GM21515 (cell line): ENCODE measurements around the gene IKZF5.

ENCODE experiments used
- ATAC-seq: cut with Tn5 transposase; IDR thresholded peaks from one replicate; pipeline ENCODE4 v1.9.1; 2021; ENCODE audit not compliant: unreplicated experiment

The IKZF5 gene, protein sequence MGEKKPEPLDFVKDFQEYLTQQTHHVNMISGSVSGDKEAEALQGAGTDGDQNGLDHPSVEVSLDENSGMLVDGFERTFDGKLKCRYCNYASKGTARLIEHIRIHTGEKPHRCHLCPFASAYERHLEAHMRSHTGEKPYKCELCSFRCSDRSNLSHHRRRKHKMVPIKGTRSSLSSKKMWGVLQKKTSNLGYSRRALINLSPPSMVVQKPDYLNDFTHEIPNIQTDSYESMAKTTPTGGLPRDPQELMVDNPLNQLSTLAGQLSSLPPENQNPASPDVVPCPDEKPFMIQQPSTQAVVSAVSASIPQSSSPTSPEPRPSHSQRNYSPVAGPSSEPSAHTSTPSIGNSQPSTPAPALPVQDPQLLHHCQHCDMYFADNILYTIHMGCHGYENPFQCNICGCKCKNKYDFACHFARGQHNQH

GRCh38 chr10:123008355-123009104 lies at the start of gene IKZF5, which contains the start of gene ACADSB:
IKZF5 (minus strand) TSS chr10:123008795; CDS start chr10:122998625, 10,170 bp downstream.
ACADSB (plus strand) TSS chr10:123009006; CDS start chr10:123009030, 24 bp downstream.
- peak; percentile 81 for ATAC-seq

DNA sequence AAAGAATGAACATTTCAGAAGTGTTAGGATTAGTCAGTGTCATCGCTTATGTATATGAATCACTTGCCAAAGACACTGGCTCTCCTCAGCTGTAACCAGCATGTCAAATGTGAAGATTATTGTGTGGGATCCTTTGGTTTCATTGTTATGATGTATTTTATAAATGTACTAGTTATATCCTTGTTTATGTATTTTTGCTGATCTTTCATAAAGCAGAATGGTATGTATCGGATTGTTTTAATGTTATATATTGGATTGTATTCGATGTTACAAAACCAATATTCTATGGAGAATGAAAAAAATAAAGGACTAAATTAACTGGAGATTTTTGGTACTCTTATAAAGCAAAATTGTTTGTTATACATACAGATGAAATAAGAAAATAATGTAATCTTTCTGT lies 49.4 kb upstream of the IKZF5 start:
- ATAC-seq: no peak

DNA sequence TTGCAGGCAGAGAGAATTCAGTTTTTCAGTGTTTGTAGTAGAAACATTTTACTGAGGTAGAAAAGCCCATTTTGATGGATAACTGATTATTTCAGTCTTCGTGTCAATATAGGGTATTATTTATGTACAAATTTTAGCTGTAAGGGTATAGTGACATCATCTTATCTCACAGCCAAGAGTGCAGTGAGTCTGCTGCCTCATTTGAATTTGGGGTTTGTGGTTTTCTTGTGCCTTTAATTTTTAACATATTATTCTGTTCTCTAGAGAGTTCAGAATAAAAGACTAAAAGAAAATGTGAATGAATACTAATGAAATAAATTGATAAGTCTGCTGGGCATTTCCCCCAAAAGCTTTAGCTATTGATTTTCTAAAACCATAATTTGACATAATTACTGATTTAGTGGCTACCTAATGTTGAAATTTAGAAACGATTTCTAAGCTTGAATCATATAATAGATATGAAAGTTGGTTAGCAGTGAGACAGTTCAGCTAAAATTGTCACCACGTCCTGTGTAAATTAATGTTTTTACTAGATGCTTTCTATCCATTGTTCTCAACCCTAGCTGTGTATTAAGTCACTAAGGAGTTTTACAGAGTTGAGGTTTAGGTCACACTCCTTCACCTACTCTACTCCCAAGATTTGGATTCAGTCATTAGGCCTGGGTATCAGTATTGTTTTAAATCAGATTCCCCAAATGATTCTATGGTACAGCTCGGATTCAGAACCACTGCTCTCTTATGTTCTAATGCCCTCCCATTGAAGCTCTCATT lies 37.6 kb upstream of the IKZF5 start:
- no peak for ATAC-seq

- no peak for ATAC-seq
Measured at GRCh38 chr10:123044391-123044790, 35.8 kb upstream of the IKZF5 start.

- ATAC-seq: peak; percentile 79
Measured at GRCh38 chr10:123043409-123043925, 34.9 kb upstream of the IKZF5 start.

DNA sequence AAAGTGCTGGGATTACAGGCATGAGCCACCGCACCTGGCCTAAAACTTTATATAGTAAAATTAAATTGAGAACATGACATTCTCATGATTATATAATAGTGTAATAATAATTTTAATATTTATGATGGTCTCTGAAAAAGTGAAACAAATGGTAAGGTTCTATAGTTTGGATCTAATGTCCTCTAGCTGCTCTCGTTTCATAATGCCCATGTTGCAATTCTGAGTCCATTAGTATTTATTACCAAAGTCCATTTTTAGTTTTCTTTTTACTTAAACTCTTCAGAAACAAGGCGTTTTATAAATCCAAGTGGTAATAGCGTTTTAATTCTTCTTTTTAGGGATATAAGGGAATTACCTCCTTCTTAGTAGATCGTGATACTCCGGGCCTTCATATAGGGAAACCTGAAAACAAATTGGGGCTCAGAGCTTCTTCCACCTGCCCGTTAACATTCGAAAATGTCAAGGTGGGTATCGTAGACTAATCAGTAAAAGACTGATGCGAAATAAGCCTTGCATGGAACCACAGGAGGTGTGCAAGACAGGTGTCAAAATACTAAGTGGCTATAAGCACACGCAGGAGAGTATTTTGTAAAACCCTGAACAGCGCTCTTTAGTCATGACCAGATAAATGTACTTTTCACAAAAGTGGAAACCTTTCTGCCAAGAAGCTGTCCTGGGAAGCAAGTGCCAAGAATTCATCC lies 34.3 kb upstream of the IKZF5 start:
- ATAC-seq: no peak

- ATAC-seq: no peak
Measured at GRCh38 chr10:123039632-123039930, 31.0 kb upstream of the IKZF5 start.

DNA sequence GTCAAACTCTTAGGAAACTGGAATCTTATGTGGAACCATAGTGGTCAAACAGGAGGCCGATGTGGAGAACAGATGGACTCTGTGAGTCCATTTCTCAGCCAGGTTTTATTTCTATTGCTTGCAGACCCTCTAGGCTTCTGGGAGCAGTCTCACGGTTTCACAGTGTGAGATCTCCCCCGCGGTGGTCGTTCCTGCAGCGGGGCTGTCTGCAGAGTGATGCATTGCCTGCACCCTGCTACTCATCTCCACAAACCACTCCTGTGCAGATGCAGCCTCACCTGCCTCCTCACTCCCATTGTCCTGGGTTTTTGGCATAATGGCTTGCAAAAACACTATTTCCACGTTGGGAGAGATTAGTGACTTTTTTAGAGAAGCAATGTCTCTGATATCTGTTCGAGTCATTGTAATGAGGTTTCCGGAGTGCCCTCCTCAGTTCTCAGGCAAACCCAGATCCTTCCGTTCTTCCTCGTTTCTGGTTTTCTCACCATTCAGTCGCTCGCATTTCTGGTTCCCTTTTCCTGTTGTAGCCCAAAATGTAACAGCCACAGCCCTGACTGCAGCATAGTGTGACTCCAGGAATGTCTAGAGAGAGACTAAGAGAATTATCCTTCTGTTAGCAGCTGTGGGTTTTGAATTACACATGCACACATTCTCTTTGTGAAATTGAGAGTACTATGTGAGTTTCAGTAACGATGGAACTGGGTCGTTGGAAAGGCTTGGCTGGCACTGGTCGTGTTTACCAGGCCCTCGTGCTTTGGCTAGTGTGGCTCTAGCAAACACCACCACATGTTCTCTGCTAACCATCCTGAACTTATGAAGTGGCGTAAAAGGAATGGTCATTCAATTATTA lies 30.4 kb upstream of the IKZF5 start:
- no peak for ATAC-seq

GRCh38 chr10:123035467-123036086 lies 27.0 kb upstream of the IKZF5 start:
- no peak for ATAC-seq

DNA sequence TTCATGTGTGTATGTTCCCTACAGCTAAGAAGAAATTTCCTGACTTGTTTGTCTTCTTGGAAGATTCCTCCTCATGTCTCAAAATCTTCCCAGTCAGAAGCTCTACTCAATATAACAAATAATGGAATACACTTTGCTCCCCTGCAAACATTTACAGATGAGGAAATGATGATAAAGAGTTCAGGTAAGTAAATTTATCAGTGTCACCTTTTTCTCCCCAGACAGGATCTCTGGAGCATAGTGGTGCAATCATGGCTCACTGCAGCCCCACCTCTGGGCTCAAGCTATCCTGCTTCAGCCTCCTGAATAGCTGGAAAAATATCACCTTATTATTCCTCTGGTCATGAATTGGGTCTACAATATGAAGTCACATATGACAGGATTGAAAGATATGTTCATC lies 25.7 kb upstream of the IKZF5 start:
- no peak for ATAC-seq

DNA sequence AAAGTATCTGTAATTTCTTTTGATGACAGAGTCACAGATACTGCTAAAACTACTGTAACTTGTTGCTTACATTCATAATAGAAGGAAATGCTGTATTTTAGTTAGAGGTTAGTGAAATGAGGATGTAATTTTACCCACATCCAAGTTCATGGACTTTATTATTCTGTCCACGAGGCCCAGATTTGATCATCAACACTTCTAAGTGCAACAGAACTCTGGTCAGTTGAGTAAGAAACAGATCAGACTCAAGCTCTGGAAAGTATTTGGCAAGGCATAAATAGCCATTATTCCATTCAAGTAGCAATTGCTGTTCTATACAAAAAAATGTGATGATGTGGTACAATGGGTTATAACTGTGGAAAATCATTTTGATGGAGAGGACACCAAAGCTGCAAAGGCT lies 22.5 kb upstream of the IKZF5 start:
- no peak for ATAC-seq

- no peak for ATAC-seq
Measured at GRCh38 chr10:123027861-123028260, 19.3 kb upstream of the IKZF5 start.

DNA sequence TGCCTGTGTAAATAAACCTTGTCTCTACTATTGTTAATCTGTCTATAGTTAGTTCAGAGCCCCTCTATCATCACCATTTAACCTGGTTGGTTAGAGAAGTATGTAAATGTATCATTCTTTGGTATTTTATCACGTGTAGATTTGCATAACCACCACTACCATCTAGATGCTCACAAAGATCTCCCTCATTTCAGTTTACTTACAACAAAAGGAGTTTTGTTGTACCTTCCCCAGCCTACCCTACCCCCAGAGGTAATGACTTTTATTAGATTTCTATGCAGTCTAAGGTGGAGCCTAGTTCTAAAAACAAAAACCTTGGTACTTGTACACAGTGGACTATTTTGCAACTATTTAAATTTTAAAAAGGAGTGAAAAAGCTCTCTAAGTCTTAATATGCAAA lies 17.7 kb upstream of the IKZF5 start:
- no peak for ATAC-seq

GRCh38 chr10:123024540-123024939 lies 15.9 kb upstream of the IKZF5 start:
- ATAC-seq: no peak

DNA sequence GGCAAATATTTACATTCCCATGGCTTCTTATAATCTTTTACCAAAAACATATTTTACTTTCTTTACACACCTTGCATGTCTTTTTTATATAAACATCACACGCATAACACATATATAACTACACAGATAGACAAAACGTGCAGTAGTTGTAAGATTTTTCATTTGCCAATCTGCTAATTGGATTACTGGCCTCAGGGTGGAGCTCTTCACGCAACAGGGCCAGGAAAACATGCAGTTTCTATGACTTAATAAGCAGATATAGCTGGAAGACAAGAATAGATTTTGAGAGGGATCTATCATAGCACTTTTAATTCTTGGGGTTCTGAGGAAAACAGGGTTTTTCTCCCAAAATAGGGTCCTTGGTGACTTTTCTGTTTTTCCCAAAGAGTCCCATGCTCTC lies 12.9 kb upstream of the IKZF5 start:
- ATAC-seq: no peak

GRCh38 chr10:123019941-123020703 lies 11.5 kb upstream of the IKZF5 start:
- ATAC-seq: no peak

- ATAC-seq: no peak
Measured at GRCh38 chr10:123019264-123019663, 10.7 kb upstream of the IKZF5 start.

- no peak for ATAC-seq
Measured at GRCh38 chr10:123018531-123018930, 9.9 kb upstream of the IKZF5 start.
